HepG2 (cell line): ENCODE results near the gene CYB5R3. TPM values are rescaled to one million over a fixed set of nuclear protein-coding genes. Genes with fewer than 3 reads are reported as not detected.

Experiments
- CREB1 ChIP-seq, 2 experiments: fragments of 450-650 bp in 1 of 2; IDR thresholded peaks; 2 replicates each; pipeline ENCODE4 v1.6.1; 2016 to 2017; ENCODE audit warnings: control low read depth in 1 of 2, mild to moderate bottlenecking in 1 of 2, missing compliant biosample characterization in 1 of 2, missing genetic modification characterization in 1 of 2
- FOXO4 ChIP-seq: sonication (generic); formaldehyde crosslinking; conservative IDR thresholded peaks from 2 replicates; pipeline ENCODE4 v1.8.1; 2023; ENCODE audit warnings: missing genetic modification reagents
- GPBP1L1 ChIP-seq: sonication (generic); formaldehyde crosslinking; IDR thresholded peaks from 2 replicates; pipeline ENCODE4 v1.5.0; 2020; ENCODE audit warnings: mild to moderate bottlenecking, missing genetic modification reagents
- NONO ChIP-seq, 2 experiments: fragments of 450-650 bp in 1 of 2; sonication (generic) in 1 of 2; formaldehyde crosslinking in 1 of 2; IDR thresholded peaks in 1 of 2; conservative IDR thresholded peaks in 1 of 2; 2 replicates each; pipeline versions ENCODE4 v1.6.1 to v1.8.0; 2017 to 2022; ENCODE audit warnings: mild to moderate bottlenecking in 1 of 2, missing genetic modification reagents in 1 of 2, moderate library complexity in 1 of 2
- PBX2 ChIP-seq: IDR thresholded peaks from 2 replicates; pipeline ENCODE4 v1.6.1; 2016; ENCODE audit warnings: control low read depth
- SAP130 ChIP-seq: IDR thresholded peaks from 2 replicates; pipeline ENCODE4 v1.6.1; 2016; ENCODE audit warnings: low read depth
- SP5 ChIP-seq: IDR thresholded peaks from 2 replicates; pipeline ENCODE4 v1.6.1; 2016; ENCODE audit warnings: low read depth, borderline replicate concordance
- SRSF1 ChIP-seq: fragments of 200-400 bp; formaldehyde crosslinking; optimal IDR thresholded peaks from 2 replicates; pipeline ENCODE3; 2017; ENCODE audit warnings: mild to moderate bottlenecking, low read depth, low read length, moderate library complexity
- TFDP1 ChIP-seq: IDR thresholded peaks from 2 replicates; pipeline ENCODE4 v1.6.1; 2016; ENCODE audit warnings: missing compliant biosample characterization, missing genetic modification reagents, borderline replicate concordance
- ZBTB14 ChIP-seq: sonication (generic); formaldehyde crosslinking; IDR thresholded peaks from 2 replicates; pipeline ENCODE4 v1.4.0; 2020; ENCODE audit warnings: missing genetic modification reagents
- ZNF180 ChIP-seq: sonication (generic); formaldehyde crosslinking; IDR thresholded peaks from 2 replicates; pipeline ENCODE4 v1.4.0; 2020; ENCODE audit warnings: low read depth, missing genetic modification reagents, borderline replicate concordance
- ZNF431 ChIP-seq: sonication (generic); formaldehyde crosslinking; IDR thresholded peaks from 2 replicates; pipeline ENCODE4 v1.9.0; 2022; ENCODE audit warnings: missing genetic modification reagents, low read depth, mild to moderate bottlenecking, borderline replicate concordance
- ZNF501 ChIP-seq: sonication (generic); formaldehyde crosslinking; IDR thresholded peaks from 2 replicates; pipeline ENCODE4 v1.5.1; 2020; ENCODE audit warnings: mild to moderate bottlenecking, moderate library complexity, missing genetic modification reagents
- ZNF513 ChIP-seq: sonication (generic); formaldehyde crosslinking; conservative IDR thresholded peaks from 2 replicates; pipeline ENCODE4 v1.5.0; 2020; ENCODE audit warnings: missing genetic modification reagents
- ZNF558 ChIP-seq: sonication (generic); formaldehyde crosslinking; IDR thresholded peaks from 2 replicates; pipeline ENCODE4 v1.9.0; 2022; ENCODE audit warnings: mild to moderate bottlenecking, missing genetic modification reagents, borderline replicate concordance
- ZNF770 ChIP-seq: sonication (generic); formaldehyde crosslinking; IDR thresholded peaks from 2 replicates; pipeline ENCODE4 v1.5.0; 2020; ENCODE audit warnings: mild to moderate bottlenecking, missing genetic modification reagents
- polyA plus RNA-seq, 8 experiments: library from polyadenylated mRNA; depleted of rRNA in 3 of 8; stranded (reverse) in 7 of 8; unstranded in 1 of 8; fragments of >200 nt; fragmentation: Illumina TruSeq in 4 of 8; extraction: Trizol in 4 of 8; gene quantifications; 2 replicates each; pipeline versions ENCODE4 v1.2.1 to v1.2.3, GENCODE V29; 2011 to 2016; ENCODE audit warnings: low read depth in 4 of 8, missing spikeins in 1 of 8, mixed read lengths in 1 of 8; ENCODE audit not compliant: insufficient read depth in 1 of 8
- total RNA-seq, 5 experiments: library from RNA; depleted of rRNA; stranded (reverse); fragments of >200 nt; fragmentation: Illumina TruSeq; extraction: Trizol; gene quantifications; 2 replicates each; pipeline ENCODE4 v1.2.3, GENCODE V29; 2016; ENCODE audit warnings: low read depth in 1 of 5

The CYB5R3 gene
- total and polyA plus RNA-seq, 2 of the 13 experiments (the other 11 are each of a cell fraction or from before 2014, with no cell fraction given), result 32.4 to 305 TPM

GRCh38 chr22:42688241-42689211 is 39.3 kb upstream of the CYB5R3 start (continued):
- no peak for TF ChIP-seq ZNF501 (CRISPR knock-in tag)
- no peak for TF ChIP-seq PBX2
- TF ChIP-seq NONO (IDR thresholded peaks at IDR 0.05), result no peak
- TF ChIP-seq NONO (CRISPR knock-in tag; conservative IDR thresholded peaks at IDR 0.05), result 0 out of 2 replicates have a peak, but pooled peaks have one; percentile 37
- no peak for TF ChIP-seq ZNF180 (CRISPR knock-in tag)
- TF ChIP-seq ZNF770, result no peak
- TF ChIP-seq GPBP1L1, result no peak
- no peak for TF ChIP-seq ZNF431
- no peak for TF ChIP-seq FOXO4 (CRISPR knock-in tag)
- TF ChIP-seq SP5 (CRISPR knock-in tag), result 0 out of 2 replicates have a peak, but pooled peaks have one; percentile 28
- TF ChIP-seq SRSF1, result peak; percentile 54
- TF ChIP-seq TFDP1 (CRISPR knock-in tag), result peak; percentile 29; the same call in 1 of the 2 replicates
- TF ChIP-seq CREB1 (IDR thresholded peaks at IDR 0.05), result no peak
- no peak for TF ChIP-seq CREB1 (CRISPR knock-in tag; IDR thresholded peaks at IDR 0.05)
- peak; percentile 51 for TF ChIP-seq SAP130 (CRISPR knock-in tag)
- no peak for TF ChIP-seq ZNF558 (CRISPR knock-in tag)
- TF ChIP-seq ZBTB14, result no peak
- TF ChIP-seq ZNF513 (CRISPR knock-in tag), result no peak
